ENCODE measurements around the gene RARRES1.

Gene RARRES1

DNA sequence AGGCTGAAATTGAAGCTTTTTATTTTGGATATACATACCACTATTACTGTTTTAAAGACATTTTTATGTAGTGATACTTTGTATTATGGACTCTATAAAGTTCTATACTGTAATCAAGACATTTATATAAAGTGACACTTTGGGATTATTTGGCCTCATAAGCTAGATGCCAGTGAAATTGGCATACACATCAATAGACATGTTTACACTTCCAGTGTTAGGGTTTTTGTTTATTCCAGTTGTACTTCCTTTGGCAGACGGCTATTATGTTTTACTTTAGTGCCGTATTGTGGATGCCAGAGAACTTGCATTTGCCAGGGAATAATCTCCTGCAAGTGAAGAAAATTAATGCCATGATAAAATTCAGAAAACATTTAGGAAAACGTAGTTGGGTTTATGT, 65.8 kb downstream of the RARRES1 start:
- no peaks in the 10 kb centered on the region for H3K9me3 ChIP-seq (ENCODE audit: control insufficient read depth, insufficient read depth, low read depth, low read length)
- peaks cover 9 to 80% of the 10 kb centered on the region in 2 experiments for H3K36me3 ChIP-seq (ENCODE audit: control insufficient read depth in 2 of 2, insufficient read depth in 1 of 2, low read length in 2 of 2)
- POLR2A ChIA-PET = no interaction called here
- no peak overlapping the region for H3K4me3 ChIP-seq (ENCODE audit: low read depth, low read length)
- CTCF ChIA-PET = interaction anchor here (1.0 kb wide), 1 partner anchor 17 kb away, joined by 3 read pairs; no protein-coding TSS in a partner anchor
- no peak overlapping the region for H3K27ac ChIP-seq (ENCODE audit: extremely low read depth, low read depth, low read length)
- no peak for TF ChIP-seq ZNF660 (tag by site-specific recombination; IDR thresholded peaks at IDR 0.05)
- TF ChIP-seq ZNF621 (tag by site-specific recombination; IDR thresholded peaks at IDR 0.05) = no peak
- TF ChIP-seq ZNF23 (tag by site-specific recombination; IDR thresholded peaks at IDR 0.05; ENCODE audit: borderline replicate concordance) = no peak
- TF ChIP-seq, protein P1, sequence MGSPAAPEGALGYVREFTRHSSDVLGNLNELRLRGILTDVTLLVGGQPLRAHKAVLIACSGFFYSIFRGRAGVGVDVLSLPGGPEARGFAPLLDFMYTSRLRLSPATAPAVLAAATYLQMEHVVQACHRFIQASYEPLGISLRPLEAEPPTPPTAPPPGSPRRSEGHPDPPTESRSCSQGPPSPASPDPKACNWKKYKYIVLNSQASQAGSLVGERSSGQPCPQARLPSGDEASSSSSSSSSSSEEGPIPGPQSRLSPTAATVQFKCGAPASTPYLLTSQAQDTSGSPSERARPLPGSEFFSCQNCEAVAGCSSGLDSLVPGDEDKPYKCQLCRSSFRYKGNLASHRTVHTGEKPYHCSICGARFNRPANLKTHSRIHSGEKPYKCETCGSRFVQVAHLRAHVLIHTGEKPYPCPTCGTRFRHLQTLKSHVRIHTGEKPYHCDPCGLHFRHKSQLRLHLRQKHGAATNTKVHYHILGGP (tag by site-specific recombination; IDR thresholded peaks at IDR 0.05) = no peak
- TF ChIP-seq TRIM28 (IDR thresholded peaks at IDR 0.05; ENCODE audit: borderline replicate concordance, low read length) = no peak
- TF ChIP-seq ZNF785 (tag by site-specific recombination; IDR thresholded peaks at IDR 0.05) = no peak
- no peak for TF ChIP-seq ZFP3 (tag by site-specific recombination; IDR thresholded peaks at IDR 0.05; ENCODE audit: low read depth)
- TF ChIP-seq ZNF549 (tag by site-specific recombination; IDR thresholded peaks at IDR 0.05) = no peak
- TF ChIP-seq ZNF600 (tag by site-specific recombination; IDR thresholded peaks at IDR 0.05) = no peak
- TF ChIP-seq KLF1 (tag by site-specific recombination; IDR thresholded peaks at IDR 0.05) = no peak
- no peaks in the 10 kb centered on the region for H3K4me1 ChIP-seq (ENCODE audit: control insufficient read depth, insufficient read depth, low read length)

DNA sequence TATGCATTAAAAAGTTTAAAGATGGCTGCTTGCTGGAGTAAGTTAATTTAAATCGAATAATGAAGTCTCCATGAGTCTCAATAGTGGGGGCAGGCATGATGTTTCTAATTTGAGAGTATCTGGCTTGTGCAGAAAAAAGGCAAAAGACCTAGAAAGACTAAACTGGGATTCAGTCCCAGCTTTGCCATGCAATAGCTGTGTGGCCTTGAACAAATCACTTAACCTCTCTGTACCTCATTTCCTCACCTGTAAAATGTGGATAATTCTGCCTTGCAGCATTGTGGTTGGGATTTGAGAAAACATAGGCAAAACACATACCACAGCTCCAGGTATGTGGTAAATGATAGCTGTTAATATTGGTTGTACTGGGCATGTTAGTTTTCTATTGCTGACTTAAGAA, 68.4 kb downstream of the RARRES1 start:
- Histone ChIP-seq H3K9me3 (ENCODE audit: control insufficient read depth, insufficient read depth, low read depth, low read length) (no peaks in the 10 kb centered on the region), H3K4me1 (ENCODE audit: control insufficient read depth, insufficient read depth, low read length) (no peaks in the 10 kb centered on the region), H3K27ac (ENCODE audit: extremely low read depth, low read depth, low read length) (no peak overlapping the region), H3K4me3 (ENCODE audit: low read depth, low read length) (no peak overlapping the region), H3K36me3 (ENCODE audit: control insufficient read depth in 2 of 2, insufficient read depth in 1 of 2, low read length in 2 of 2) (peaks cover 9 to 84% of the 10 kb centered on the region in 2 experiments)
- ChIA-PET POLR2A (interaction anchor here (0.6 kb wide), 1 partner anchor 19 kb away, joined by 5 read pairs; no protein-coding TSS in a partner anchor), CTCF (interaction anchor here (0.6 to 0.9 kb wide), 3 partner anchors 18 to 1899 kb away, joined by 3 to 4 read pairs (median 3); no protein-coding TSS in a partner anchor)
- TF ChIP-seq YY2 (tag by site-specific recombination; IDR thresholded peaks at IDR 0.05) (no peak), ZNF473 (tag by site-specific recombination; IDR thresholded peaks at IDR 0.05) (no peak), WT1 (tag by site-specific recombination; IDR thresholded peaks at IDR 0.05) (no peak), ZNF426 (tag by site-specific recombination; IDR thresholded peaks at IDR 0.05) (no peak), ZFP41 (tag by site-specific recombination; IDR thresholded peaks at IDR 0.05; ENCODE audit: borderline replicate concordance) (no peak), ZNF837 (tag by site-specific recombination; IDR thresholded peaks at IDR 0.05) (no peak), ZNF610 (tag by site-specific recombination; IDR thresholded peaks at IDR 0.05; ENCODE audit: borderline replicate concordance) (no peak), ZNF311 (tag by site-specific recombination; IDR thresholded peaks at IDR 0.05; ENCODE audit: borderline replicate concordance) (no peak), ZNF747 (tag by site-specific recombination; IDR thresholded peaks at IDR 0.05) (no peak), GLI4 (tag by site-specific recombination; IDR thresholded peaks at IDR 0.05) (no peak), ZNF16 (tag by site-specific recombination; IDR thresholded peaks at IDR 0.05; ENCODE audit: low read depth) (no peak), YY1 (tag by site-specific recombination; IDR thresholded peaks at IDR 0.05) (no peak), ZNF626 (tag by site-specific recombination; IDR thresholded peaks at IDR 0.05) (no peak)
- TF ChIP-seq, protein P2, sequence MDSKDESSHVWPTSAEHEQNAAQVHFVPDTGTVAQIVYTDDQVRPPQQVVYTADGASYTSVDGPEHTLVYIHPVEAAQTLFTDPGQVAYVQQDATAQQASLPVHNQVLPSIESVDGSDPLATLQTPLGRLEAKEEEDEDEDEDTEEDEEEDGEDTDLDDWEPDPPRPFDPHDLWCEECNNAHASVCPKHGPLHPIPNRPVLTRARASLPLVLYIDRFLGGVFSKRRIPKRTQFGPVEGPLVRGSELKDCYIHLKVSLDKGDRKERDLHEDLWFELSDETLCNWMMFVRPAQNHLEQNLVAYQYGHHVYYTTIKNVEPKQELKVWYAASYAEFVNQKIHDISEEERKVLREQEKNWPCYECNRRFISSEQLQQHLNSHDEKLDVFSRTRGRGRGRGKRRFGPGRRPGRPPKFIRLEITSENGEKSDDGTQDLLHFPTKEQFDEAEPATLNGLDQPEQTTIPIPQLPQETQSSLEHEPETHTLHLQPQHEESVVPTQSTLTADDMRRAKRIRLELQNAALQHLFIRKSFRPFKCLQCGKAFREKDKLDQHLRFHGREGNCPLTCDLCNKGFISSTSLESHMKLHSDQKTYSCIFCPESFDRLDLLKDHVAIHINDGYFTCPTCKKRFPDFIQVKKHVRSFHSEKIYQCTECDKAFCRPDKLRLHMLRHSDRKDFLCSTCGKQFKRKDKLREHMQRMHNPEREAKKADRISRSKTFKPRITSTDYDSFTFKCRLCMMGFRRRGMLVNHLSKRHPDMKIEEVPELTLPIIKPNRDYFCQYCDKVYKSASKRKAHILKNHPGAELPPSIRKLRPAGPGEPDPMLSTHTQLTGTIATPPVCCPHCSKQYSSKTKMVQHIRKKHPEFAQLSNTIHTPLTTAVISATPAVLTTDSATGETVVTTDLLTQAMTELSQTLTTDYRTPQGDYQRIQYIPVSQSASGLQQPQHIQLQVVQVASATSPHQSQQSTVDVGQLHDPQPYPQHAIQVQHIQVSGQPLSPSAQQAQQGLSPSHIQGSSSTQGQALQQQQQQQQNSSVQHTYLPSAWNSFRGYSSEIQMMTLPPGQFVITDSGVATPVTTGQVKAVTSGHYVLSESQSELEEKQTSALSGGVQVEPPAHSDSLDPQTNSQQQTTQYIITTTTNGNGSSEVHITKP (tag by site-specific recombination; IDR thresholded peaks at IDR 0.05) = no peak
- TF ChIP-seq, protein P3, sequence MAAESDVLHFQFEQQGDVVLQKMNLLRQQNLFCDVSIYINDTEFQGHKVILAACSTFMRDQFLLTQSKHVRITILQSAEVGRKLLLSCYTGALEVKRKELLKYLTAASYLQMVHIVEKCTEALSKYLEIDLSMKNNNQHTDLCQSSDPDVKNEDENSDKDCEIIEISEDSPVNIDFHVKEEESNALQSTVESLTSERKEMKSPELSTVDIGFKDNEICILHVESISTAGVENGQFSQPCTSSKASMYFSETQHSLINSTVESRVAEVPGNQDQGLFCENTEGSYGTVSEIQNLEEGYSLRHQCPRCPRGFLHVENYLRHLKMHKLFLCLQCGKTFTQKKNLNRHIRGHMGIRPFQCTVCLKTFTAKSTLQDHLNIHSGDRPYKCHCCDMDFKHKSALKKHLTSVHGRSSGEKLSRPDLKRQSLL (tag by site-specific recombination; IDR thresholded peaks at IDR 0.05) = no peak
- TF ChIP-seq, protein P4, sequence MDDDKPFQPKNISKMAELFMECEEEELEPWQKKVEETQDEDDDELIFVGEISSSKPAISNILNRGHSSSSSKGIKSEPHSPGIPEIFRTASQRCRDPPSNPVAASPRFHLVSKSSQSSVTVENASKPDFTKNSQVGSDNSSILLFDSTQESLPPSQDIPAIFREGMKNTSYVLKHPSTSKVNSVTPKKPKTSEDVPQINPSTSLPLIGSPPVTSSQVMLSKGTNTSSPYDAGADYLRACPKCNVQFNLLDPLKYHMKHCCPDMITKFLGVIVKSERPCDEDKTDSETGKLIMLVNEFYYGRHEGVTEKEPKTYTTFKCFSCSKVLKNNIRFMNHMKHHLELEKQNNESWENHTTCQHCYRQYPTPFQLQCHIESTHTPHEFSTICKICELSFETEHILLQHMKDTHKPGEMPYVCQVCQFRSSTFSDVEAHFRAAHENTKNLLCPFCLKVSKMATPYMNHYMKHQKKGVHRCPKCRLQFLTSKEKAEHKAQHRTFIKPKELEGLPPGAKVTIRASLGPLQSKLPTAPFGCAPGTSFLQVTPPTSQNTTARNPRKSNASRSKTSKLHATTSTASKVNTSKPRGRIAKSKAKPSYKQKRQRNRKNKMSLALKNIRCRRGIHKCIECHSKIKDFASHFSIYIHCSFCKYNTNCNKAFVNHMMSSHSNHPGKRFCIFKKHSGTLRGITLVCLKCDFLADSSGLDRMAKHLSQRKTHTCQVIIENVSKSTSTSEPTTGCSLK (tag by site-specific recombination; IDR thresholded peaks at IDR 0.05) = no peak
- TF ChIP-seq, protein P5, sequence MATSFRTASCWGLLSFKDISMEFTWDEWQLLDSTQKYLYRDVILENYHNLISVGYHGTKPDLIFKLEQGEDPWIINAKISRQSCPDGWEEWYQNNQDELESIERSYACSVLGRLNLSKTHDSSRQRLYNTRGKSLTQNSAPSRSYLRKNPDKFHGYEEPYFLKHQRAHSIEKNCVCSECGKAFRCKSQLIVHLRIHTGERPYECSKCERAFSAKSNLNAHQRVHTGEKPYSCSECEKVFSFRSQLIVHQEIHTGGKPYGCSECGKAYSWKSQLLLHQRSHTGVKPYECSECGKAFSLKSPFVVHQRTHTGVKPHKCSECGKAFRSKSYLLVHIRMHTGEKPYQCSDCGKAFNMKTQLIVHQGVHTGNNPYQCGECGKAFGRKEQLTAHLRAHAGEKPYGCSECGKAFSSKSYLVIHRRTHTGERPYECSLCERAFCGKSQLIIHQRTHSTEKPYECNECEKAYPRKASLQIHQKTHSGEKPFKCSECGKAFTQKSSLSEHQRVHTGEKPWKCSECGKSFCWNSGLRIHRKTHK (tag by site-specific recombination; IDR thresholded peaks at IDR 0.05) = no peak
